ENCODE measurements around the gene SLC51B. TPM values are rescaled to one million over a fixed set of nuclear protein-coding genes. Genes with fewer than 3 reads are reported as not detected.

SLC51B gene
- total RNA-seq, 1 experiment from 2014 or later, result not detected

DNA sequence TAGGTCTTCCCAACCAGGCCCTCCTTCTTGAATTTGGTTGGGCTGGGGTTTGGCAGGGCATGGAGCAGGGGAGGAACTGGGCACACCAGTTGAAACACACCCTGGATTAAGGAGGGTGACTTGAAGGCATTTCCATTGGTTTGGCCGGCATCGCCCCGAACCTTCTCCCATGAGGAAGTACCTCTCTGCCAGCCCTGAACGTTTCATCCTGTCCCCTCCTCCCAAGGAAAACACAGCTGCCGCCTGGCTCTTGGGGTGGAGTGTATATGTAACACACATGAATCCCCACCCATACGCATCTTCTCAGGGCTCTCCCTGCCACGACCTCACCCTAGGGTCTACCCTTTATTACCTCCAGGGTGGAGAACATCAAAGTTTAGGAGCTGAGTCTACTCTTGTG lies 55.3 kb downstream of the SLC51B start:
- CTCF ChIA-PET, result no interaction called here
- TF ChIP-seq, protein P1, sequence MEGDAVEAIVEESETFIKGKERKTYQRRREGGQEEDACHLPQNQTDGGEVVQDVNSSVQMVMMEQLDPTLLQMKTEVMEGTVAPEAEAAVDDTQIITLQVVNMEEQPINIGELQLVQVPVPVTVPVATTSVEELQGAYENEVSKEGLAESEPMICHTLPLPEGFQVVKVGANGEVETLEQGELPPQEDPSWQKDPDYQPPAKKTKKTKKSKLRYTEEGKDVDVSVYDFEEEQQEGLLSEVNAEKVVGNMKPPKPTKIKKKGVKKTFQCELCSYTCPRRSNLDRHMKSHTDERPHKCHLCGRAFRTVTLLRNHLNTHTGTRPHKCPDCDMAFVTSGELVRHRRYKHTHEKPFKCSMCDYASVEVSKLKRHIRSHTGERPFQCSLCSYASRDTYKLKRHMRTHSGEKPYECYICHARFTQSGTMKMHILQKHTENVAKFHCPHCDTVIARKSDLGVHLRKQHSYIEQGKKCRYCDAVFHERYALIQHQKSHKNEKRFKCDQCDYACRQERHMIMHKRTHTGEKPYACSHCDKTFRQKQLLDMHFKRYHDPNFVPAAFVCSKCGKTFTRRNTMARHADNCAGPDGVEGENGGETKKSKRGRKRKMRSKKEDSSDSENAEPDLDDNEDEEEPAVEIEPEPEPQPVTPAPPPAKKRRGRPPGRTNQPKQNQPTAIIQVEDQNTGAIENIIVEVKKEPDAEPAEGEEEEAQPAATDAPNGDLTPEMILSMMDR (conservative IDR thresholded peaks at IDR 0.05; ENCODE audit: low read depth, low read length), result no peak
- TF ChIP-seq EZH2 (IDR thresholded peaks at IDR 0.05; ENCODE audit: borderline replicate concordance, low read depth, low read length, poor library complexity, severe bottlenecking), result no peak
- H3K27me3 ChIP-seq (replicated peaks; ENCODE audit: insufficient read depth, low read depth, low read length, poor library complexity), result no peaks in the 10 kb centered on the region
- no peak overlapping the region for H3K27ac ChIP-seq (ENCODE audit: low read depth, low read length, poor library complexity, severe bottlenecking)
- intact Hi-C loops (cut with micrococcal nuclease; ENCODE audit: unreplicated experiment), result no loop called here
- no peak for DNase-seq (ENCODE audit: low spot score)
- H3K36me3 ChIP-seq (ENCODE audit: insufficient read depth, low read length, poor library complexity, severe bottlenecking), result peaks cover 5% of the 10 kb centered on the region
- no peaks in the 10 kb centered on the region for H3K9me3 ChIP-seq (ENCODE audit: low read depth, low read length, poor library complexity, severe bottlenecking)
- BruUV-seq (replicated peaks), result no TSS peak
- POLR2A ChIA-PET (ENCODE audit: low non-redundant PET), result no interaction called here
- no peak overlapping the region for H3K4me3 ChIP-seq (ENCODE audit: low read depth, low read length, poor library complexity, severe bottlenecking)
- no peaks in the 10 kb centered on the region for H3K4me1 ChIP-seq (ENCODE audit: insufficient read depth, low read length, poor library complexity, severe bottlenecking)

DNA sequence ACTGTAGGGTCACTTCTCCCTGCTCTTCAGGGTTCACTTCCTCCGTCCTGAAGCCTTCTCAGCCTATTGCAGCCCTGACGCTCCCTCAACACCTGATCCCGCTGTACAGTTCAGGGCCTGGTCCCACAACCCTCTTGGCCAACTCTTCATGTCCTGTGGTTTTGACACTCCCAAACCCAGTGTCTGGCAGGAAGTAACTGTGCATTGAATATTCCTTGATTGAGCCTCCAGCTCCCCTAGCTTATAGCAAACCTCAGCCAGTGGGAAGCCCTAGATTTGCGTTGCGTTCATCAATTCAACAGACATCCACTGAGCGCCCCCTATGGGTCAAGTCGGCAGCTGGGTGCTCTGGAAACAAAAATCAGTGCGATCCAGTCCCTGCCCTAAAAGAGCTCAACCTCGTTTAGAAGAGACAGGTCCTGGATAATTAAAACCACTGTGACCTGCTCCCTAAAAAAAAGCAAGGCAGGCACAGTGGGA lies 56.3 kb downstream of the SLC51B start:
- no peaks in the 10 kb centered on the region for H3K9me3 ChIP-seq (ENCODE audit: low read depth, low read length, poor library complexity, severe bottlenecking)
- DNase-seq (ENCODE audit: low spot score), result peak; percentile 80
- H3K27me3 ChIP-seq (replicated peaks; ENCODE audit: insufficient read depth, low read depth, low read length, poor library complexity), result no peaks in the 10 kb centered on the region
- intact Hi-C loops (cut with micrococcal nuclease; ENCODE audit: unreplicated experiment), result loop anchor here (1.0 kb wide), 2 partner anchors 47 to 68 kb away; no protein-coding TSS in a partner anchor
- TF ChIP-seq, protein P1 (conservative IDR thresholded peaks at IDR 0.05; ENCODE audit: low read depth, low read length), result peak; percentile 96
- TF ChIP-seq EZH2 (IDR thresholded peaks at IDR 0.05; ENCODE audit: borderline replicate concordance, low read depth, low read length, poor library complexity, severe bottlenecking), result no peak
- CTCF ChIA-PET, result interaction anchor here (0.6 to 1.7 kb wide), 12 partner anchors 9 to 75 kb away, joined by 3 to 12 read pairs (median 4); no protein-coding TSS in a partner anchor
- H3K4me1 ChIP-seq (ENCODE audit: insufficient read depth, low read length, poor library complexity, severe bottlenecking), result no peaks in the 10 kb centered on the region
- peaks cover 5% of the 10 kb centered on the region for H3K36me3 ChIP-seq (ENCODE audit: insufficient read depth, low read length, poor library complexity, severe bottlenecking)
- no TSS peak for BruUV-seq (replicated peaks)
- POLR2A ChIA-PET (ENCODE audit: low non-redundant PET), result no interaction called here
- no peak overlapping the region for H3K27ac ChIP-seq (ENCODE audit: low read depth, low read length, poor library complexity, severe bottlenecking)
- no peak overlapping the region for H3K4me3 ChIP-seq (ENCODE audit: low read depth, low read length, poor library complexity, severe bottlenecking)

DNA sequence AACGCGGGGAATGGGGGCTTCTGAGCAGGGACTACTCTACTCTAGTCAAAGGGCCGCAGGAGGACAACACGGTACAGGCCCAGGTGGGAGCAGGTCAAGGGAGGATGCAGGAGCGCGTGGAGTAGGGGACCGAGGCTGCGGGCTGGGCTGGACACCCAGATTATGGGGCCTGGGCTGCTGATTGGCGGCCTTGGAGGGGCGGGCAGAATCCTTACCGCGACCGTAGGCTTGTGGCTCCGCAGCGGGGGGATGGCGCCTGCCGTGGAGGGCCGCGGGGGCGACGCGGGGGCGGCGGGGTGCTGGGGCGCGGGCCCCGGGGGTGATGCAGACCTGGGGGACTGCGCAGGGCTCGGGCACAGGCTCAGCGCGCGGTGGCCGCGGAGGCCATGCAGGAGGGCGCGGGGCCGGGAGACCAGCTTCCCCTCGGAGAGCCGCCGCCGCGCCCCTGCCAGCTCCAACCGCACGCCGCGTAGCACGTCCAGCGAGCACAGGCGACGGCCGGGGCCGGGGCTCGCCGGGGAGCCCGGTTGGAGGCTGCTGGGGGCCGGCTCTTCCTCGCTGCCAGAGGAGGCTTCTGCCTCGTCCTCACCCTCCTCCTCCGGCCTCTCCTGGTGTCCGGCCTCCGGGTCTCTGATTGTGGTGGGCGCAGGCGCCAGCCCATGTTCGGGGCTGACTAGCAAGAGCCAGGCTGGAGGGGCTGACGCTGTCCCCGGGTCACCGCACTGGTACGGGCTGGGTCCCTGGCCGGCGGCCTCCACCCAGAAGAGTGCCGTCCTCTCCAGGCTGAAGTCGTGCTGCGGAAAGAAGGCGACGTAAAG lies 56.9 kb downstream of the SLC51B start:
- Histone ChIP-seq H3K36me3 (ENCODE audit: insufficient read depth, low read length, poor library complexity, severe bottlenecking) (peaks cover 5% of the 10 kb centered on the region), H3K4me1 (ENCODE audit: insufficient read depth, low read length, poor library complexity, severe bottlenecking) (no peaks in the 10 kb centered on the region), H3K4me3 (ENCODE audit: low read depth, low read length, poor library complexity, severe bottlenecking) (no peak overlapping the region), H3K27me3 (replicated peaks; ENCODE audit: insufficient read depth, low read depth, low read length, poor library complexity) (no peaks in the 10 kb centered on the region), H3K27ac (ENCODE audit: low read depth, low read length, poor library complexity, severe bottlenecking) (no peak overlapping the region), H3K9me3 (ENCODE audit: low read depth, low read length, poor library complexity, severe bottlenecking) (no peaks in the 10 kb centered on the region)
- POLR2A ChIA-PET (ENCODE audit: low non-redundant PET), result no interaction called here
- no peak for TF ChIP-seq EZH2 (IDR thresholded peaks at IDR 0.05; ENCODE audit: borderline replicate concordance, low read depth, low read length, poor library complexity, severe bottlenecking)
- TF ChIP-seq, protein P1 (conservative IDR thresholded peaks at IDR 0.05; ENCODE audit: low read depth, low read length), result peak; percentile 9; the same call in 1 of the 2 replicates
- no TSS peak for BruUV-seq (replicated peaks)
- no peak for DNase-seq (ENCODE audit: low spot score)
- intact Hi-C loops (cut with micrococcal nuclease; ENCODE audit: unreplicated experiment), result loop anchor here (1.0 kb wide), 2 partner anchors 48 to 69 kb away; no protein-coding TSS in a partner anchor
- CTCF ChIA-PET, result interaction anchor here (0.6 to 1.7 kb wide), 13 partner anchors 9 to 75 kb away, joined by 3 to 12 read pairs (median 5); no protein-coding TSS in a partner anchor

Data from A673 (cell line).